C4-2B (cell line): ENCODE measurements around the gene ANKRD34A.

Experiments
- H3K27ac ChIP-seq: fragments of 450-650 bp; 2 replicates; pipeline ENCODE4 v1.5.1; 2017
- ZFX ChIP-seq: fragments of 450-650 bp; IDR thresholded peaks from 2 replicates; pipeline ENCODE4 v1.6.1; 2017
- TF ChIP-seq, protein P1 (sequence below): fragments of 450-650 bp; conservative IDR thresholded peaks from 2 replicates; pipeline ENCODE4 v1.5.1; 2017; ENCODE audit warnings: mild to moderate bottlenecking

Gene ANKRD34A

DNA sequence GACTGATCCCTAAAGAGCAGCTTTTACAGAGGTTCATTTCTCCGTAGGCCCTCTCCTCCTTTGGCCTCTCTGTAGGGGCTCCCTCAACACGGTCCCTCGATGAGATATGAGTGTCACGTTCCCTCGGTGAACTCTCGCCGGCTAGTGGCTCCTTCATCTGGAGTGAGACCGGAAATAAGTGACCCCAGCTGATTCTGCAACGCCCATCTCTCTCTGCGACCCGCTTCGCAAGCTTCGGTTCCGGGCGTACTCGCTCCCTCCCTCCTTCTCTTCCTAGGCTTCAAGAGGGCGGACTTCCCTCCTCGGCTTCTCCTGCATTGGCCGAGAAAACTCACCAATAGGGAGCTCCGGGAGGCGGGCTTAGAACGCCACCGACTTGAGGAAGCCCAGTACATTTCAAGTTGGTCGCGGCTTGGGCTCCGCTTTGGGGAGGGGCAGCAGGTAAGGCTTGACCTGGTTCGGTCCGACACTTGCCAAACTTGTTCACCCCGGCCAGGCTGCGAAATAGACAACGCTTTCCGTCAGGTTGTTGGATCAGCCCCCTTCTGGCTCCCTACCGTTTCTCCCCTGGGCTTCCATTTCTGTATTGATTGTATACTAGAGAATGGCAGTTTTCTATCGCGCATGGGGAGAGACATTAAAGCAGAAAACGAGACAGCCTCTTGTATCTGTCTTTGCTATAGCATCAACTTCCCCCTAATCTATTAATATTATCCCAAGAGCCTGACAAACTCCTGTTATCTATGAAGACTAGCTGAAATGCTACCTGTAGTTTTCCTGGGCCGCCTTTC is at the start of gene ANKRD34A, which contains the start of gene POLR3GL:
Gene ANKRD34A (minus strand): TSS at position 248 of the 791 bp plus-strand sequence. CDS start 2,816 bp downstream, outside the sequence.
Gene POLR3GL (plus strand): TSS at position 363 of the 791 bp plus-strand sequence. CDS start 10,176 bp downstream, outside the sequence.
- peak within 1 kb of the TSS; percentile 64 for H3K27ac ChIP-seq
- TF ChIP-seq, protein P1, sequence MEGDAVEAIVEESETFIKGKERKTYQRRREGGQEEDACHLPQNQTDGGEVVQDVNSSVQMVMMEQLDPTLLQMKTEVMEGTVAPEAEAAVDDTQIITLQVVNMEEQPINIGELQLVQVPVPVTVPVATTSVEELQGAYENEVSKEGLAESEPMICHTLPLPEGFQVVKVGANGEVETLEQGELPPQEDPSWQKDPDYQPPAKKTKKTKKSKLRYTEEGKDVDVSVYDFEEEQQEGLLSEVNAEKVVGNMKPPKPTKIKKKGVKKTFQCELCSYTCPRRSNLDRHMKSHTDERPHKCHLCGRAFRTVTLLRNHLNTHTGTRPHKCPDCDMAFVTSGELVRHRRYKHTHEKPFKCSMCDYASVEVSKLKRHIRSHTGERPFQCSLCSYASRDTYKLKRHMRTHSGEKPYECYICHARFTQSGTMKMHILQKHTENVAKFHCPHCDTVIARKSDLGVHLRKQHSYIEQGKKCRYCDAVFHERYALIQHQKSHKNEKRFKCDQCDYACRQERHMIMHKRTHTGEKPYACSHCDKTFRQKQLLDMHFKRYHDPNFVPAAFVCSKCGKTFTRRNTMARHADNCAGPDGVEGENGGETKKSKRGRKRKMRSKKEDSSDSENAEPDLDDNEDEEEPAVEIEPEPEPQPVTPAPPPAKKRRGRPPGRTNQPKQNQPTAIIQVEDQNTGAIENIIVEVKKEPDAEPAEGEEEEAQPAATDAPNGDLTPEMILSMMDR, result no peak
- no peak for TF ChIP-seq ZFX

- no peak overlapping the region for H3K27ac ChIP-seq
- TF ChIP-seq ZFX, result no peak
- TF ChIP-seq, protein P1, result no peak
Observed at GRCh38 chr1:146013559-146013922, 49.2 kb upstream of the ANKRD34A start.

- TF ChIP-seq ZFX, result no peak
- TF ChIP-seq, protein P1, result peak; percentile 92
- H3K27ac ChIP-seq, result peak overlapping the region; percentile 29
Observed at GRCh38 chr1:146012703-146013558, 48.6 kb upstream of the ANKRD34A start.

- no peak overlapping the region for H3K27ac ChIP-seq
- TF ChIP-seq, protein P1, result no peak
- TF ChIP-seq ZFX, result no peak
Observed at GRCh38 chr1:146010126-146010738, 45.9 kb upstream of the ANKRD34A start.

DNA sequence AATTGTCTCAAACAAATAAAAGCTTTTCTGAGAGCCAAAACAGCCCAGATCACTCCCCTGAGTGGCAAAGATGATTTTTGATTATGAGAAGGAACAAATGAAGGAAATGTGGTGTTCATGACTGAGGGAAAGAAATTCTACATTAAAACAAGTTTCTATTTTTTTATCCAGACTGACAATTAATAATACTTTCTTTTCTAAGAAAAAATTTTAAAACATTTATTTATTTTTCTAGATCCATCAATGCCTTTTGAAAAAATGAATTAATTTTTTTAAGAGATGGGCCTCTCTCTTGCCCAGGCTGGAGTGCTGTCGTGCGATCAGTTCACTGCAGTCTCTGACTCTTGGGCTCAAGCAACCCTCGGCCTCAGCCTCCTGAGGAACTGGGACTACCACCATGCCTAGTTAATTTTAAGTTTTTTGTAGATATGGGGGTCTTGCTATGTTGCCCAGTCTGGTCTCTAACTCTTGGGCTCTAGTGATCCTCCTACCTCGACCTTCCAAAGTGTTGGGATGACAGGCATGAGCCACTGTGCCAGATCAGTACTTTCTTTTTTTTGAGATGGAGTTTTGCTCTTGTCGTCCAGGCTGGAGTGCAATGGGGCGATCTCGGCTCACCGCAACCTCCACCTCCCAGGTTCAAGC is 43.2 kb upstream of the ANKRD34A start:
- no peak overlapping the region for H3K27ac ChIP-seq
- TF ChIP-seq, protein P1, result peak; percentile 66
- no peak for TF ChIP-seq ZFX

DNA sequence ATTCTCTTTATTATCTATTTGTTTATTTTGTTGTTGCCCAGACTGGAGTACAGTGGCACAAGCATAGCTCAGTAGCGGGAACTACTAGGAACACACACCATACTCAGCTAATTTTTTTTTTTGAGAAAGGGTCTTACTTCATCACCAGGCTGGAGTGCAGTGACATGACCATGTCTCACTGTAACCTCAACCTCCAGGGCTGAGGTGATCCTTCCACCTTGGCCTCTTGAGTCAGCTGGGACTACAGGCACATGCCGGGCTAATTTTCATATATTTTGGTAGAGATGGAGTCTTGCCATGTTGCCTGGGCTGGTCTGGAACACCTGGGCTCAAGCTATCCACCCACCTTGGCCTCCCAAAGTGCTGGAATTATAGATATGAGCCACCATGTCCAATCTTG is 37.3 kb upstream of the ANKRD34A start:
- no peak overlapping the region for H3K27ac ChIP-seq
- TF ChIP-seq ZFX, result no peak
- TF ChIP-seq, protein P1, result no peak
